Memory B cell (primary cell): ENCODE measurements around the gene DNMT3A.
A peak's percentile ranks its signal among the peaks of the same experiment; 100 is the strongest.

Experiments
- ATAC-seq: fragments of 150-1000 bp; cut with Tn5 transposase; 2 replicates; pipeline ENCODE4 v1.10.0; 2021; ENCODE audit warnings: low read depth, mild to moderate bottlenecking, moderate library complexity
- DNase-seq, 2 donors: peaks; one replicate each; pipeline ENCODE4 v3.0.0; 2022; ENCODE audit warnings: low spot score in 2 of 2
- H3K27ac Mint-ChIP-seq: one replicate; pipeline ENCODE4 v1.8.0; 2022; ENCODE audit warnings: mild to moderate bottlenecking, moderate library complexity, mixed read lengths
- H3K27me3 Mint-ChIP-seq: one replicate; pipeline ENCODE4 v1.8.0; 2022; ENCODE audit warnings: mixed read lengths
- H3K36me3 Mint-ChIP-seq: one replicate; pipeline ENCODE4 v1.8.0; 2022; ENCODE audit warnings: mild to moderate bottlenecking, mixed read lengths
- H3K4me1 Mint-ChIP-seq: one replicate; pipeline ENCODE4 v1.8.0; 2022; ENCODE audit warnings: mixed read lengths
- H3K4me3 Mint-ChIP-seq: one replicate; pipeline ENCODE4 v1.8.0; 2022; ENCODE audit warnings: mild to moderate bottlenecking, moderate library complexity, mixed read lengths
- H3K9me3 Mint-ChIP-seq: one replicate; pipeline ENCODE4 v1.8.0; 2022; ENCODE audit warnings: mixed read lengths

The DNMT3A gene

DNA sequence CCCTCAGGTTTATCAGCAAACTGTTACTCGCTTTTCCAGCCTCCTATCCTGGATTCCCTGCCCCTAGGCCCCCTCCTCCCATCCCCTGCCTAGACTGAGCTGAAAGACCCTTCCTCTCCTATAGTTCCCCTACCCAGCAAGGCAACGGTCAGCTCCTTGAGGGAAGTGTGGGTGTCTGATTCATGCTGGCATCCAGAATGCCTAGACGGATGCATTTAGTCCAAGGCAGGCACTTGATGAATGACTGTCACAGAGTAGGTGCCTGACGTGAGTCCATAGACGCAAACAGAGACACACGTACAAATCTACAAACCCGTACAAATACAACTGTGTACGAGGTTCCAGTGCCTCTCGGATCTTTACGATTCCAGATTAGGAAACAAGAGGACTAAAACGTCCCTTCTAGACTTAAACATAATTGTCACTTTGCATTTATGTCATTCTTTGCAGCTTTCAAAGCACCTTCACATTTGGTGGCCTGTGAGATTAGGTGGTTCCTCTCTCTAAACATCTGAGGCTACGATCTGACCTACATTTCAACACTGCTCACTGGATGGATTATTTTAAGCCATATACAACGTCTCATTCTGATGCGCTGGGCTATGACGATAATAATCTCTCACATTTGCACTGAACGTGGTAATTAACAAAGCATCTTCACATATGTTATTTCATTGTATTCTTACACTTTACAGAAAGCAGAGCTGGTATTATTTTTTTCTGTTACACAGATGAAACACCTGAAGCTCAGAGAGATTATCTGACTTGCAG lies 36.7 kb downstream of the DNMT3A start:
- Mint-ChIP-seq H3K27me3 (no peaks in the 10 kb centered on the region), H3K27ac (no peak overlapping the region), H3K9me3 (no peaks in the 10 kb centered on the region), H3K36me3 (no peaks in the 10 kb centered on the region), H3K4me1 (peaks cover 29% of the 10 kb centered on the region), H3K4me3 (no peak overlapping the region)
- DNase-seq, result no peak
- no peak for ATAC-seq

DNA sequence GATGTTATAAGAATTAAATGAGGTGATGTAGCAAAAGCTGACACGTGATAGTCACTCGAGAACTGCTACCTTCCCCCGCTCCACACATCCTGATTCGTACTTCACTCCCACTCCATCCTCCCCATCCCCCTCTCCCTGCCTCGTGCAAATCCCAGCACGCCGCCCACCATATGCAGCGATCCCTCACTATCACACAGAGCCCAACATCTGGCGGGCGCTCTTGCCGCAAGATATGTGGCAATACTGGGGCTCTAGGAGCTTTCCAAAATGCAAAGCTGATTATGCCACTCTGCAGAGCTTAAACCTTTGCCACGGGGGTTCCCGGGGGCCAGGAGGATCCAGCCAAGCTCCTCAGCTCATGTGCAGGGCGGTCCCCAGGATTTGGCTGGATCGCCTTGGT lies 37.4 kb downstream of the DNMT3A start:
- Mint-ChIP-seq H3K27me3 (no peaks in the 10 kb centered on the region), H3K4me3 (no peak overlapping the region), H3K9me3 (no peaks in the 10 kb centered on the region), H3K4me1 (peaks cover 26% of the 10 kb centered on the region), H3K27ac (no peak overlapping the region), H3K36me3 (no peaks in the 10 kb centered on the region)
- DNase-seq (no peak), ATAC-seq (no peak)

DNA sequence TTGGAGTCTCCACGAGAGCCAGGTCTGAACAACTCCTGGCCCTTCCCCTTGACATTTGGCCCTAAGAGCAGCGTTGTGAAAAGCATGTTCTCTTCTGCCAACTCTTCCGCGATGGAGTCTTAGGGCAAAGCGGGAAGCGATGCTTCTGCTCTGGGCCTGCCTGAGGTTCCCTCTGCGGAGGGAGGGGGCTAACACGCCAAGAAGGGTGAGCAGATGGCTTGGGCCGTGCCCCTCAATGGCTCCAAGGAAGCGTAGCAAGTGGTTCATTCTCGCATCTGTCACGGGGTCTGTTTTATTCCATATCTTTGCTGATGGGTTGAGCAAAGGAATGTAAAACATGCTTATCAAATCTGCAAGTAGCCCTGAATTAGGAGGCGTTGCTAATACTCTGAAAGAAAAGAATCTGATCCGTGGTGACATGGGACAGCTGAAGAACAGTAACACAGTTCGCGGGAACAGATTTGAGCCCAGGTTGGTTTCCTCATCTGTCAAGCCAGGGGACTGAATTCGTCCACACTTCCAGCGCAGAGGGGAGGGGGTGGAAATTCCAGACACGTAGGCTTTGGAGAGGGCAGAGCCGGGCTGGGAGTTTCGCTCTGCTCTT lies 38.0 kb downstream of the DNMT3A start:
- Mint-ChIP-seq H3K27ac (no peak overlapping the region), H3K4me3 (no peak overlapping the region), H3K36me3 (no peaks in the 10 kb centered on the region), H3K9me3 (no peaks in the 10 kb centered on the region), H3K4me1 (peaks cover 22% of the 10 kb centered on the region), H3K27me3 (no peaks in the 10 kb centered on the region)
- no peak for ATAC-seq
- no peak for DNase-seq

DNA sequence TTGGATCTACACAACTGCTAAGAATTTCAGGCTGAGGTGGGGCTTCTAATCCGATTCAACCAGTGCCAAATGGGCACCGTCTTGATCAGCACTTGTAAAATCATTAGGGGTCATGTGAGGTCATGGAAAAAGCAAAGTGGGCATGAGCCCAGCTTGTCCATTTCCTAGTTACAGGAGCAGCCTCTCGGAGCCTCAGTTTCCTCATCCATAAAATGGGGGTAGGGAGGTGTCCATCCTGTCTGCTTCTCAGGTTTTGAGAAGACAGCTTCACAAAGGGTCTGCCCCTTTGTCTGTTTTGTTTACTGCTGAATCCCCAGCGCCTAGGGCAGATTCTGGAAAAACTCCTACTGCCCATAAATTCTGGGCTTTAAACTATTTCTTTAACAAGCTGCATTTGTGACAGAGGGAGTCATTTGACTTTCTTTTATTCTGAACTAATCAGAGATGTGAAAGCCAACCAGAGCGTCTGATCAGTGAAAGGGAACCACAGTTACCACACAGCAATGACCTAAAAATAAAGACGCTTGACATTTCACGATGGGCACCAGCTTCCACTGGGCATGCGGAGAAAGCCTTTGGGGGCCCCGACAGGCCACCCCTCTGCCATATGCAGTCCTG lies 38.9 kb downstream of the DNMT3A start:
- Mint-ChIP-seq H3K36me3 (no peaks in the 10 kb centered on the region), H3K27ac (no peak overlapping the region), H3K4me3 (no peak overlapping the region), H3K27me3 (no peaks in the 10 kb centered on the region), H3K4me1 (peaks cover 25% of the 10 kb centered on the region), H3K9me3 (no peaks in the 10 kb centered on the region)
- ATAC-seq (no peak), DNase-seq (no peak)

DNA sequence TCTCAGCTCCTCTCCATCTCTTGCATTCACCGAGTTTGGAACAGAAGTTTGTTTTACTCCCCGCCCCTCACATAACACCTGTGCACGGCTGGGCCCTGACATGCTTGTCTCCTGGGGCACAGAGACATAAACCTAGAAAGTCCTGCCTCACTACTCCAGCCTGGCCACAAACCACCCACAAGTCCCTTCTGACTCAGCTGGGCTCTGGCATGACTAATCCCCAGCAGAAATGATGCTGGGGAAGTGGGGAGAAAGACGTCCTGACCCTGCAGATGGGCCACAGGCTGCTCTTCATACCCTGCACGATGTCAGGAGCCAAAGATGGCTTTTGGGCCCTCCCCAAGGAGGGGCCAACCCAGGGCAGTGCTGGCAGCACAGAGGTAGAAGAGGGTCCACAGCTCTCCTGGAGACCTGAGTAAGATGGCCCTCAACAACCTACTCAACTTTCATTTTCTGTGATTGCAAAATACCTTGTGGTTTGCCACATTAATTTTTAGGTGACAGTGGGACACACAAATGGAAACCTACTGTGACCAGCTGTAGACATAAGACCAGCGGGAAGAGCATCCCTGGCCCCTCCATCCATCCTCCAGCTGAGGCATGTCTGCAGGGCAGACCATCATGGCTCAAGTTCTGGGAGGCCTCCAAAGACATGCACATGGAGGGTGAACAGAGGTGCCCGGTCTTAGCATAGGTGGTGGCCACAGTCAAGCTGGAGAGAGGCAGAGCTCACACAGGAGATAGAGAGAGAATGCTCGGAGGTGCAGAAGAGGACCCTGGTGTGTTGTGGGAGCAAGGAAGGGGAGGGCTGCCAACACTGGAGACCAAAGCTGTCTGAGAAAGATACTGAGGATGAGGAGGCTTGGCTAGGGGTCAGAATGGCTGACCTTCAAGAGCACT lies 40.0 kb downstream of the DNMT3A start:
- H3K4me3 Mint-ChIP-seq, result peak overlapping the region; percentile 14
- no peaks in the 10 kb centered on the region for H3K27me3 Mint-ChIP-seq
- H3K4me1 Mint-ChIP-seq, result peaks cover 22% of the 10 kb centered on the region
- peak in 1 of 2 donors; percentile 24 for DNase-seq
- peak; percentile 96 for ATAC-seq
- H3K9me3 Mint-ChIP-seq, result no peaks in the 10 kb centered on the region
- H3K36me3 Mint-ChIP-seq, result no peaks in the 10 kb centered on the region
- H3K27ac Mint-ChIP-seq, result no peak overlapping the region

DNA sequence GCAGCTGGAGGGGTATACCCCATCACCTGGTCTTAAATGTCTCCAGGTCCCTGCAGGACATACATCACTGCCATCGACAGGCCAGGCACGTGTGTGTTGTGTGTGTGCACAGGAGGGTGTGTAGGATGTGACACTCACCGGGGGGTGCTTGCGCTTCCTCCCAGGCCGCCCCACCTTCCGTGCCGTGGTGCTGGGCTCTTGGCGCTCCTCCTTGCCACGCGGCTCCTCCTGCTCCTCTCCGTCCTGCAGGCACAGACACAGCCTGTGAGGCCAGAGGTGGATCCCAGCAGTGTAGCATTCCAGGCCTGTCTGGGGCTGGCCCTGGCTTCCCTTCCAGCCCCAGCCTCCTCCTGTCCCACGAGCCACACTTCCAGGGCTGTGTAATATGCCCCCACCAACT lies 41.7 kb downstream of the DNMT3A start:
- no peak for DNase-seq
- no peak overlapping the region for H3K27ac Mint-ChIP-seq
- no peaks in the 10 kb centered on the region for H3K9me3 Mint-ChIP-seq
- H3K36me3 Mint-ChIP-seq, result no peaks in the 10 kb centered on the region
- no peaks in the 10 kb centered on the region for H3K27me3 Mint-ChIP-seq
- ATAC-seq, result no peak
- no peak overlapping the region for H3K4me3 Mint-ChIP-seq
- peaks cover 33% of the 10 kb centered on the region for H3K4me1 Mint-ChIP-seq

DNA sequence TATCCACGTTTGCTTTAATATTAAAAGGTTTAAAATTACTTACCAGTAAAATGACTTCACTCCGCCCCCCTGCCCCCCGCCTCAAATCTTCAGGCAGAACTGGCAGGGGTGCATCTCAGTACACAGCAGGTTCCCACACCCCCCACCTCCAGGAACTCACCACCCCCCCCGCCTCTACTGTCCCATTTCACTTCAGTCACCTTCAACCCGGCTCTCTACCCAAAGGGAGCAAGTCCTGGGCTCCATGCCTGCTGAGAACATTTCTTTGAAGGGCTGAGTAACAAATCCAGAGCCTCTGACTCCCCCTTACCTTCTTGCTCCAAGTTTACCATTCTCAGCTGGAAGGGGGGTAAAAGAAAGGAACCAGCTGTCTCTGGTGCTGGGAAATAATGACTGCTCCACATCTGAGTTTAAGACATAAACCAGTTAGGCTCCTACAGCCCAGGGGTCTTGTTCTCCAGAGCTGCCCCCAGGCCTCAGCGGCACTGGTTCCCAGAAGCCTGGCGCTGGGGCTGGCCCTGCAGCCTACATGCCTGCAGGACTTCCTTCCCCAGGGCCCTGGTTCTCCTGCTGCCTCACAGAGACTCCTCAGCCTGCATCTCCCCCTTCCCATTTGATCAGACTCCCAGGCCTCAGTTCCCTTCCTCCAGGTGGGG lies 42.8 kb downstream of the DNMT3A start:
- Mint-ChIP-seq H3K4me1 (peaks cover 42% of the 10 kb centered on the region), H3K9me3 (no peaks in the 10 kb centered on the region), H3K27ac (no peak overlapping the region), H3K36me3 (no peaks in the 10 kb centered on the region), H3K27me3 (no peaks in the 10 kb centered on the region), H3K4me3 (no peak overlapping the region)
- DNase-seq (no peak), ATAC-seq (no peak)

DNA sequence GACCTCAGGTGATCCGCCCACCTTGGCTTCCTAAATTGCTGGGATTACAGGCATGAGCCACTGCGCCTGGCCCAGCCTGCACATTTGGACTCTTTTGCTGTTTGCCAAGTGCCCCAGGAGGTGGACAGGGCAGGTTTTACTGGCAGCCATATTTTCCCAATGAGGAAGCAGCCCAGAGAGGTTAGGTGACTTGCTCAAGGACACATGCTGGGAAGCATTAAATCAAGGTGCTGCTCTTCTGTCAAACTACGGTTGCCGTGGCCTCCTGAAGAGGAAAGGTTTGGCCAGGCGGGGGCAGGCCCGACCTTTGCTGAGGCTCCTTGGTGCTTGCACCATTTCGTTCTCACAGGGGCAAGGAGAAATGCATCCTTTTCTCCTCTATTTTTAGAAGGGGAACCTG lies 44.0 kb downstream of the DNMT3A start:
- peaks cover 43% of the 10 kb centered on the region for H3K4me1 Mint-ChIP-seq
- H3K4me3 Mint-ChIP-seq, result no peak overlapping the region
- no peaks in the 10 kb centered on the region for H3K27me3 Mint-ChIP-seq
- ATAC-seq, result no peak
- no peaks in the 10 kb centered on the region for H3K36me3 Mint-ChIP-seq
- no peaks in the 10 kb centered on the region for H3K9me3 Mint-ChIP-seq
- DNase-seq, result no peak
- H3K27ac Mint-ChIP-seq, result no peak overlapping the region

DNA sequence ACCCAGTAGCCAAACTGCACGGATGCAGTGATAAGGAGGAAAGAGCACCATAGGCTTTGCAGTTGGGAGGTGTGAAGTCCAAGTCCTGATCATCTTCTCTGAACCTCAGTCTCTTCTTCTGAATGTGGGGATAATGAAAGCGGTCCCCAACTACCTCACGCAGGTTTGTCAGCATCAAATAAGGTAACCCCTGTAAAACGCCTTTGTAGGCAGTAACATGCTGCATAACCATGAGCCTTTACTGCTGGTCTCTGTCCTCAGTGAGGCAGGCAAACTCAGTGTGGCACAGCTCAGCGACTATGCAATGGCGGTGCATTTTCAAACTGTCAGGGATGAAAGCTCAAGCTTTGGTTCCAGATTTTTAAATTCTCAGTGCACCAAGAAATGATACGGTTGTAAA lies 46.1 kb downstream of the DNMT3A start:
- Mint-ChIP-seq H3K27me3 (no peaks in the 10 kb centered on the region), H3K4me1 (peaks cover 29% of the 10 kb centered on the region), H3K4me3 (peak overlapping the region; percentile 73), H3K9me3 (no peaks in the 10 kb centered on the region), H3K36me3 (no peaks in the 10 kb centered on the region), H3K27ac (peak overlapping the region; percentile 83)
- ATAC-seq, result no peak
- no peak for DNase-seq

DNA sequence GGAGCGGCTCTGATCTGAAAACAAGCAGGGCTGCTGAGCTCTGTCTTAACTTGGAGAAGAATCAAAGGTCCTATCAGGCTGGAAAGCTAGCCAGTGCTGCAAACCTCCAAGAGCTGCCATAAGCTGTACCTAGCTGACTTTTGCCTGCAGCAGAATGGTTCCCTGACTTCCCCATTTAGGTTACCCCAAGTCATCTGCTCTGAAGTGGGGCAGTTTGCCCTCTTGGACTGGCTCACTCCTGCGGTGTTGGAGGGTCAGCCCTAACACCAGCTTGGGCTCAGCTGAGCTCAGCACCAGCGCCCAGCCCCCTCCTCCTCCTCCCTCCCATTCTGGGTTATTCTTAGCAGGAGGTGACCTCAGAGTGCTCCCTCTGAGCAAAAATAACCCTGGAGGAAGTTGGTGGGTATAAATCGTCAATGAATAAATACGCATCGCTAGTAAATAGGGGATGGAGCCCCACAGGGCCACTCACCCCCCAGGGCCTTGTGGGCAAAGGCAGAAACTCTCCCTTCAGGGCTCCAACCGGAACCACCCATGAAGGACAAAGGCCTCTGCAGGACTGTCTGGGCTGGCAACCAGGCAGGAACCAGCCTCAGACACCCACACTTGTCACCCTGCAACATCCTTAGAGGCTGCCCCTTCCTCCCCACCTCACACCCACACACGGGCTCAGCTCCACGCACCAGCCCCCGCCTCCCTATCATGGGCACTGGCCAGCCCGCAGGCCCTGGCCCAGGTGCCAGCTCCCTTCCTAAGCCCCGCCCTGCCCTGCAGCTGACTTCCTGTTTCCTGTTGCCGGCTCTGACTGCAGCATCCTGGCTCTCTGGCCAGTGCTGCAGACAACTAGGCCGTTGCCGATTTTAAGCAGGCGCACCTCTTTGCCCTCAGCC lies 46.9 kb downstream of the DNMT3A start:
- DNase-seq (peak; percentile 46 to 60), ATAC-seq (peak; percentile 87)
- Mint-ChIP-seq H3K27me3 (no peaks in the 10 kb centered on the region), H3K27ac (peak overlapping the region; percentile 83), H3K36me3 (no peaks in the 10 kb centered on the region), H3K4me3 (peak overlapping the region; percentile 73), H3K9me3 (no peaks in the 10 kb centered on the region), H3K4me1 (peaks cover 29% of the 10 kb centered on the region)

DNA sequence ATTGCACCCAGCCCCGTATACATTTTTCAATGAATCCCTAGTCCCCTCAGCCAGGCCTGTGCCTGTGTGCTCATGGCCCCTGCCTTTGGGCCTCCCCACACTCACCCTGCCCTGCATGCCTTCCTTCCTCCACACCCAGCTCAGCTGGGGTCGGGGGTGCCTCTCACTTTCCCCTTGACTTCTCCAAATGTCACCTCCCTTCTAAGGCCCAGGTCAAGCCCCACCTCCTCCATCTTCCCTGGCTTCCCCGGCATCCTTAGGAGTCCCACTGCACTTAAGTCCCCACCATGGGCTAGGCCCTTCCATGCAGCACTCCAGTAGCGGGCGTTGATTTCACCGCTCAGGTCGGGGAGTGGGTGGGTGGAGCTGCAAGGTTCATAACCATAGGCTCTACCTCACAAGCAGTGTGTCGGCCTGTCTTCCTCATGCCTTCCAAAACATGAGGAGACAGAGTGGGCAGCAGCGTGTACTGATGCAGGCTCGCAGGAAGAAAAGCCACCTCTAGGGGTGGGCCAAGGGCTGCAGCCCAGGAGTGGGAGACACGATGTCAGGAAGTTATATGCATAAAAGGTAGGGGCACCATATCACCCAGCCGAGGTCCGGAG lies 47.7 kb downstream of the DNMT3A start:
- DNase-seq, result no peak
- peak overlapping the region; percentile 11 for H3K4me3 Mint-ChIP-seq
- H3K27ac Mint-ChIP-seq, result peak overlapping the region; percentile 53
- no peaks in the 10 kb centered on the region for H3K9me3 Mint-ChIP-seq
- no peak for ATAC-seq
- no peaks in the 10 kb centered on the region for H3K36me3 Mint-ChIP-seq
- H3K27me3 Mint-ChIP-seq, result no peaks in the 10 kb centered on the region
- H3K4me1 Mint-ChIP-seq, result peaks cover 29% of the 10 kb centered on the region

DNA sequence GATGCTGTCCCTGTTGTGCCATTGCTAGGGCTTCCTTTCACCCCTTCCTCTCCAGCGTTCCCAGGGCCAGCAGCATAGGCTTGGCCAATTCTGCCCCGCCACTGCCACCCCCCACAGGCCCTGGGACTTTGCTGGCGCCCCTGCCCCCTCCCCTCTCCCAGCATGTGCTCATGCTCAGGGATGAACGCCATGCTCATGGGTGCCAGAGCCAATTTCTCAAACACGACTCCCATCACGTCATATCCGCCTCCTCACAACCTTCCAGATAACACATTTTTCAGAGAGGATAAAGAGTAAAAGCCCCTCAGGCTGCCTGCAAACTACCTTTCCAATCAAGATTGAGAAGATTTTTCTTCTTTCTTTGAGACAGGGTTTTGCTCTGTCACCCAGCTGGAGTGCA lies 48.6 kb downstream of the DNMT3A start:
- no peaks in the 10 kb centered on the region for H3K27me3 Mint-ChIP-seq
- peaks cover 27% of the 10 kb centered on the region for H3K4me1 Mint-ChIP-seq
- H3K27ac Mint-ChIP-seq, result no peak overlapping the region
- H3K9me3 Mint-ChIP-seq, result no peaks in the 10 kb centered on the region
- DNase-seq, result no peak
- no peaks in the 10 kb centered on the region for H3K36me3 Mint-ChIP-seq
- no peak overlapping the region for H3K4me3 Mint-ChIP-seq
- no peak for ATAC-seq
